HUES48 (cell line): ENCODE data around the gene BNC2.

ENCODE experiments used
- H3K27ac ChIP-seq: one replicate; pipeline ENCODE4 v1.7.0; 2013; ENCODE audit warnings: low read depth, low read length, inconsistent platforms
- H3K27me3 ChIP-seq: 2 replicates; pipeline ENCODE4 v1.6.1; 2013; ENCODE audit warnings: mild to moderate bottlenecking, low read length; ENCODE audit not compliant: control insufficient read depth, insufficient read depth
- H3K36me3 ChIP-seq: 2 replicates; pipeline ENCODE4 v1.6.1; 2013; ENCODE audit warnings: low read length; ENCODE audit not compliant: control insufficient read depth, insufficient read depth
- H3K4me1 ChIP-seq: 2 replicates; pipeline ENCODE4 v1.6.1; 2013; ENCODE audit warnings: mild to moderate bottlenecking, low read length; ENCODE audit not compliant: control insufficient read depth, insufficient read depth
- H3K4me3 ChIP-seq: 2 replicates; pipeline ENCODE4 v1.5.1; 2013; ENCODE audit warnings: mild to moderate bottlenecking, low read depth, low read length
- H3K9ac ChIP-seq: 2 replicates; pipeline ENCODE4 v1.6.1; 2013; ENCODE audit warnings: mild to moderate bottlenecking, low read depth, low read length, moderate library complexity
- H3K9me3 ChIP-seq: 2 replicates; pipeline ENCODE4 v1.6.1; 2013; ENCODE audit warnings: low read length; ENCODE audit not compliant: control insufficient read depth, insufficient read depth

Gene BNC2

GRCh38 chr9:16401701-16402100 lies 468.8 kb downstream of the BNC2 start:
- Histone ChIP-seq H3K27ac (no peak overlapping the region), H3K9me3 (no peaks in the 10 kb centered on the region), H3K36me3 (no peaks in the 10 kb centered on the region), H3K27me3 (no peaks in the 10 kb centered on the region), H3K4me3 (no peak overlapping the region), H3K9ac (no peak overlapping the region), H3K4me1 (no peaks in the 10 kb centered on the region)

- Histone ChIP-seq H3K9ac (no peak overlapping the region), H3K27ac (no peak overlapping the region), H3K27me3 (no peaks in the 10 kb centered on the region), H3K4me3 (no peak overlapping the region), H3K4me1 (no peaks in the 10 kb centered on the region), H3K9me3 (0 out of 2 replicates have a peak, but pooled peaks cover 3% of the 10 kb centered on the region), H3K36me3 (no peaks in the 10 kb centered on the region)
Measured at GRCh38 chr9:16398691-16399090, 471.8 kb downstream of the BNC2 start.

- H3K4me1 ChIP-seq: no peaks in the 10 kb centered on the region
Measured at GRCh38 chr9:16396389-16396788, 474.1 kb downstream of the BNC2 start.

GRCh38 chr9:16391369-16391768 lies 479.1 kb downstream of the BNC2 start:
- Histone ChIP-seq H3K4me3 (no peak overlapping the region), H3K4me1 (no peaks in the 10 kb centered on the region), H3K9me3 (0 out of 2 replicates have a peak, but pooled peaks cover 3% of the 10 kb centered on the region), H3K36me3 (no peaks in the 10 kb centered on the region), H3K27ac (no peak overlapping the region), H3K9ac (no peak overlapping the region), H3K27me3 (no peaks in the 10 kb centered on the region)

More at GRCh38 chr9:16396389-16396788, 474.1 kb downstream of the BNC2 start:
- Histone ChIP-seq H3K9ac (no peak overlapping the region), H3K27me3 (no peaks in the 10 kb centered on the region), H3K27ac (no peak overlapping the region), H3K36me3 (no peaks in the 10 kb centered on the region), H3K4me3 (no peak overlapping the region), H3K9me3 (0 out of 2 replicates have a peak, but pooled peaks cover 3% of the 10 kb centered on the region)

GRCh38 chr9:16387382-16387781 lies 483.1 kb downstream of the BNC2 start:
- no peaks in the 10 kb centered on the region for H3K9me3 ChIP-seq
- no peak overlapping the region for H3K9ac ChIP-seq
- no peak overlapping the region for H3K4me3 ChIP-seq
- no peaks in the 10 kb centered on the region for H3K4me1 ChIP-seq
- H3K27ac ChIP-seq: no peak overlapping the region
- H3K27me3 ChIP-seq: no peaks in the 10 kb centered on the region
- no peaks in the 10 kb centered on the region for H3K36me3 ChIP-seq

GRCh38 chr9:16386827-16387077 lies 483.7 kb downstream of the BNC2 start:
- H3K9ac ChIP-seq: no peak overlapping the region
- H3K27ac ChIP-seq: no peak overlapping the region
- H3K9me3 ChIP-seq: no peaks in the 10 kb centered on the region
- H3K4me1 ChIP-seq: no peaks in the 10 kb centered on the region
- H3K4me3 ChIP-seq: no peak overlapping the region
- H3K36me3 ChIP-seq: no peaks in the 10 kb centered on the region
- H3K27me3 ChIP-seq: no peaks in the 10 kb centered on the region

GRCh38 chr9:16386007-16386826 lies 484.3 kb downstream of the BNC2 start:
- Histone ChIP-seq H3K27ac (no peak overlapping the region), H3K4me3 (no peak overlapping the region), H3K9ac (no peak overlapping the region)

GRCh38 chr9:16385590-16385989 lies 484.9 kb downstream of the BNC2 start:
- Histone ChIP-seq H3K27ac (no peak overlapping the region), H3K9me3 (no peaks in the 10 kb centered on the region), H3K36me3 (no peaks in the 10 kb centered on the region), H3K4me3 (no peak overlapping the region), H3K9ac (no peak overlapping the region), H3K4me1 (no peaks in the 10 kb centered on the region), H3K27me3 (no peaks in the 10 kb centered on the region)

More at GRCh38 chr9:16386007-16386826, 484.3 kb downstream of the BNC2 start:
- no peaks in the 10 kb centered on the region for H3K27me3 ChIP-seq
- H3K4me1 ChIP-seq: no peaks in the 10 kb centered on the region
- no peaks in the 10 kb centered on the region for H3K36me3 ChIP-seq
- H3K9me3 ChIP-seq: no peaks in the 10 kb centered on the region

- Histone ChIP-seq H3K36me3 (no peaks in the 10 kb centered on the region), H3K4me1 (no peaks in the 10 kb centered on the region), H3K27ac (no peak overlapping the region), H3K9me3 (no peaks in the 10 kb centered on the region), H3K27me3 (no peaks in the 10 kb centered on the region), H3K4me3 (no peak overlapping the region), H3K9ac (no peak overlapping the region)
Measured at GRCh38 chr9:16384993-16385392, 485.5 kb downstream of the BNC2 start.

- Histone ChIP-seq H3K36me3 (no peaks in the 10 kb centered on the region), H3K4me3 (no peak overlapping the region), H3K27me3 (no peaks in the 10 kb centered on the region), H3K4me1 (no peaks in the 10 kb centered on the region), H3K9me3 (no peaks in the 10 kb centered on the region), H3K9ac (no peak overlapping the region), H3K27ac (no peak overlapping the region)
Measured at GRCh38 chr9:16377311-16377710, 493.2 kb downstream of the BNC2 start.

- Histone ChIP-seq H3K4me3 (no peak overlapping the region), H3K27me3 (no peaks in the 10 kb centered on the region), H3K4me1 (no peaks in the 10 kb centered on the region), H3K36me3 (no peaks in the 10 kb centered on the region), H3K9ac (no peak overlapping the region), H3K27ac (no peak overlapping the region), H3K9me3 (no peaks in the 10 kb centered on the region)
Measured at GRCh38 chr9:16371306-16371705, 499.2 kb downstream of the BNC2 start.
